IMR-90 (cell line): ENCODE results near the gene EPHB1.

Experiments used
- BHLHE40 ChIP-seq: fragments of 150-350 bp; IDR thresholded peaks from 2 replicates; pipeline ENCODE4 v1.6.1; 2016; ENCODE audit warnings: mild to moderate bottlenecking, low read depth, low read length
- CEBPB ChIP-seq: IDR thresholded peaks from 2 replicates; pipeline ENCODE4 v1.6.1; 2012; ENCODE audit warnings: low read depth, low read length, improper control_type of control experiment
- CTCF ChIP-seq: conservative IDR thresholded peaks from 2 replicates; pipeline ENCODE4 v1.5.1; 2012; ENCODE audit warnings: mild to moderate bottlenecking, low read depth, low read length, improper control_type of control experiment
- ELK1 ChIP-seq: fragments of 150-350 bp; IDR thresholded peaks from 2 replicates; pipeline ENCODE4 v1.6.1; 2016; ENCODE audit warnings: low read depth, mild to moderate bottlenecking, low read length, moderate library complexity, borderline replicate concordance
- FOS ChIP-seq: fragments of 150-350 bp; IDR thresholded peaks from 2 replicates; pipeline ENCODE4 v1.6.1; 2016; ENCODE audit warnings: low read depth, low read length
- MAFK ChIP-seq: IDR thresholded peaks from 2 replicates; pipeline ENCODE4 v1.6.1; 2012; ENCODE audit warnings: low read depth, low read length, improper control_type of control experiment
- MAZ ChIP-seq: IDR thresholded peaks from 2 replicates; pipeline ENCODE4 v1.6.1; 2012; ENCODE audit warnings: low read depth, mild to moderate bottlenecking, low read length, improper control_type of control experiment, moderate library complexity, borderline replicate concordance
- MXI1 ChIP-seq: IDR thresholded peaks from 2 replicates; pipeline ENCODE4 v1.6.1; 2012; ENCODE audit warnings: low read depth, mild to moderate bottlenecking, low read length, moderate library complexity, borderline replicate concordance
- POLR2A ChIP-seq: IDR thresholded peaks from 2 replicates; pipeline ENCODE4 v1.6.1; 2012; ENCODE audit warnings: mild to moderate bottlenecking, low read depth, low read length
- RAD21 ChIP-seq: IDR thresholded peaks from 2 replicates; pipeline ENCODE4 v1.6.1; 2012; ENCODE audit warnings: low read length, improper control_type of control experiment
- RCOR1 ChIP-seq: IDR thresholded peaks from 2 replicates; pipeline ENCODE4 v1.6.1; 2012; ENCODE audit warnings: mild to moderate bottlenecking, low read length, improper control_type of control experiment; ENCODE audit not compliant: insufficient replicate concordance
- RFX5 ChIP-seq: IDR thresholded peaks from 2 replicates; pipeline ENCODE4 v1.8.0; 2012; ENCODE audit warnings: low read depth, mild to moderate bottlenecking, low read length, moderate library complexity
- SMC3 ChIP-seq: fragments of 150-350 bp; IDR thresholded peaks from 2 replicates; pipeline ENCODE4 v1.6.1; 2016; ENCODE audit warnings: low read depth, mild to moderate bottlenecking, antibody characterized with exemption, low read length, moderate library complexity
- USF2 ChIP-seq: fragments of 150-350 bp; IDR thresholded peaks from 2 replicates; pipeline ENCODE4 v1.6.1; 2017; ENCODE audit warnings: mild to moderate bottlenecking, antibody characterized with exemption, low read length, low read depth

GRCh38 chr3:135214400-135214799 is 419.3 kb downstream of the EPHB1 start:
- TF ChIP-seq MXI1 (no peak), CTCF (no peak), POLR2A (no peak), MAZ (no peak), RFX5 (no peak), ELK1 (no peak), FOS (no peak), CEBPB (no peak), RAD21 (no peak), USF2 (no peak), MAFK (no peak), BHLHE40 (no peak), RCOR1 (no peak), SMC3 (no peak)
